ENCODE data around the gene LSM12. TPM values are rescaled to one million over a fixed set of nuclear protein-coding genes. Genes with fewer than 3 reads are reported as not detected.
"Not testable (repeated sequence)": the region's sequence is repeated elsewhere in the genome, so short reads cannot be mapped to it uniquely, and the experiment has no call there.

The LSM12 gene
- 47.7 TPM for polyA plus RNA-seq (2013, experiment 1 of 2; ENCODE audit: insufficient read length)
- 54.2 TPM for polyA plus RNA-seq (2013, experiment 2 of 2; ENCODE audit: insufficient read length)

GRCh38 chr17:44066204-44066930 is at the start of gene LSM12:
Gene LSM12, minus strand, starts transcription at chr17:44066671. Its CDS starts 84 bp downstream, at chr17:44066587.
- peak; percentile 92 for DNase-seq

- DNase-seq, result peak; percentile 61
These were observed 49.3 kb upstream of the LSM12 start for GRCh38 chr17:44115585-44116415.

GRCh38 chr17:44113868-44114840 is 47.7 kb upstream of the LSM12 start:
- DNase-seq, result no peak

- no peak for DNase-seq
These were observed 46.9 kb upstream of the LSM12 start for GRCh38 chr17:44113382-44113781.

GRCh38 chr17:44112284-44113280 is 46.1 kb upstream of the LSM12 start:
- DNase-seq, result no peak

GRCh38 chr17:44111777-44112176 is 45.3 kb upstream of the LSM12 start:
- DNase-seq, result no peak

- peak; percentile 97 for DNase-seq
These were observed 44.6 kb upstream of the LSM12 start for GRCh38 chr17:44110823-44111633.

- DNase-seq, result no peak
These were observed 43.7 kb upstream of the LSM12 start for GRCh38 chr17:44110011-44110686.

- DNase-seq, result no peak
These were observed 42.8 kb upstream of the LSM12 start for GRCh38 chr17:44109312-44109630.

GRCh38 chr17:44108440-44109311 is 42.2 kb upstream of the LSM12 start:
- peak; percentile 99 for DNase-seq

- no peak for DNase-seq
These were observed 40.3 kb upstream of the LSM12 start for GRCh38 chr17:44106801-44107200.

GRCh38 chr17:44105941-44106340 is 39.5 kb upstream of the LSM12 start:
- no peak for DNase-seq

- no peak for DNase-seq
These were observed 39.0 kb upstream of the LSM12 start for GRCh38 chr17:44105483-44105882.

- no peak for DNase-seq
These were observed 36.6 kb upstream of the LSM12 start for GRCh38 chr17:44102849-44103622.

GRCh38 chr17:44101858-44102257 is 35.4 kb upstream of the LSM12 start:
- not testable (repeated sequence) for DNase-seq

GRCh38 chr17:44097110-44097958 is 30.9 kb upstream of the LSM12 start:
- peak; percentile 90 for DNase-seq

Measured in fibroblast of skin of scalp (primary cell).